SH-SY5Y (cell line): ENCODE data around the gene SKIC8.

ENCODE experiments used
- GATA2 ChIP-seq: IDR thresholded peaks from 2 replicates; pipeline ENCODE4 v1.6.1; 2011; ENCODE audit warnings: mild to moderate bottlenecking, low read depth, low read length
- GATA3 ChIP-seq: IDR thresholded peaks from 2 replicates; pipeline ENCODE4 v1.6.1; 2011; ENCODE audit warnings: low read depth, mild to moderate bottlenecking, low read length, moderate library complexity

DNA sequence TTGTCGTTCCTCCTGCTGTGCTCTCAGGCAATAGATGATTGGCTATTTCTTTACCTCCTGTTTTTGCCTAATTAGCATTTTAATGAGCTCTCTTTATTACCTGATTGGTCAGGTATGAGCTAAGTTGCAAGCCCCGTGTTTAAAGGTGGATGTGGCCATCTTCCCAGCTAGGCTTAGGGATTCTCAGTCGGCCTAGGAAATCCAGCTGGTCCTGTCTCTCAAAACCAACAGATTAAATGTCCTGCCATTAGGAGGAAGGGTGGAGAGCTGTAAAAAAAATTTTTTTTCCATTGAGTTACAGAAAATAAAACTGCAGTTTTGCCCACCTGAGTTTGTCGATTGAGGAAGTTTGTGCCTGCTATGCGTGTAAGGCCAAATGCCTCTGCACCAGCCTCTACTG, 59.6 kb downstream of the SKIC8 start:
- no peak for TF ChIP-seq GATA2
- no peak for TF ChIP-seq GATA3
